ENCODE data around the gene FOXK2. TPM values are rescaled to one million over a fixed set of nuclear protein-coding genes. Genes with fewer than 3 reads are reported as not detected.

Gene FOXK2
- total RNA-seq, 6 donors from 2014 or later, result 50.8 to 92.7 (median 58.9) TPM

GRCh38 chr17:82545071-82545462, 25.5 kb downstream of the FOXK2 start:
- WGBS, 2 donors, result 65 to 68% methylated on average over 8 of the region's 8 CpGs
- DNase-seq (no peak), ATAC-seq (ENCODE audit: low FRiP score in 2 of 2) (no peak)
- peak overlapping the region in 1 of 4 donors; percentile 63 for H3K27ac ChIP-seq
- peaks cover 27 to 67% (median 36%) of the 10 kb centered on the region in 4 donors for H3K4me1 ChIP-seq
- no peak overlapping the region for H3K4me3 ChIP-seq
- no peaks in the 10 kb centered on the region for H3K36me3 ChIP-seq
- no peaks in the 10 kb centered on the region for H3K9me3 ChIP-seq
- H3K27me3 ChIP-seq, result no peaks in the 10 kb centered on the region
- TF ChIP-seq EP300 (IDR thresholded peaks at IDR 0.05), result no peak
- no peak for TF ChIP-seq CTCF (IDR thresholded peaks at IDR 0.05)
- TF ChIP-seq POLR2A (IDR thresholded peaks at IDR 0.05), result no peak
- TF ChIP-seq POLR2AphosphoS5 (IDR thresholded peaks at IDR 0.05), result no peak

- H3K9me3 ChIP-seq, result no peaks in the 10 kb centered on the region
- ATAC-seq (ENCODE audit: low FRiP score in 2 of 2) (no peak), DNase-seq (no peak)
- H3K4me1 ChIP-seq, result peaks cover 38 to 72% (median 45%) of the 10 kb centered on the region in 4 donors
- TF ChIP-seq EP300 (IDR thresholded peaks at IDR 0.05) (no peak), CTCF (IDR thresholded peaks at IDR 0.05) (no peak), POLR2A (IDR thresholded peaks at IDR 0.05) (no peak), POLR2AphosphoS5 (IDR thresholded peaks at IDR 0.05) (no peak)
- peak overlapping the region in 2 of 4 donors; percentile 51 to 69 for H3K27ac ChIP-seq
- no peak overlapping the region for H3K4me3 ChIP-seq
- H3K36me3 ChIP-seq, result no peaks in the 10 kb centered on the region
- no peaks in the 10 kb centered on the region for H3K27me3 ChIP-seq
- whole genome bisulfite sequencing, 2 donors, result 96 to 97% methylated on average over 3 to 4 of the region's 4 CpGs
Measured at GRCh38 chr17:82547981-82548380, 28.4 kb downstream of the FOXK2 start.

GRCh38 chr17:82548681-82549303, 29.3 kb downstream of the FOXK2 start:
- peak in 1 of 2 donors; percentile 78 for DNase-seq
- TF ChIP-seq CTCF (IDR thresholded peaks at IDR 0.05) (no peak), EP300 (IDR thresholded peaks at IDR 0.05) (no peak), POLR2AphosphoS5 (IDR thresholded peaks at IDR 0.05) (peak in 1 of 2 donors; percentile 15), POLR2A (IDR thresholded peaks at IDR 0.05) (no peak)
- whole genome bisulfite sequencing, 2 donors, result 16 to 21% methylated on average over 15 of the region's 15 CpGs
- ATAC-seq (ENCODE audit: low FRiP score in 2 of 2), result peak; percentile 62 to 68
- no peaks in the 10 kb centered on the region for H3K9me3 ChIP-seq
- no peak overlapping the region for H3K4me3 ChIP-seq
- H3K27me3 ChIP-seq, result no peaks in the 10 kb centered on the region
- H3K36me3 ChIP-seq, result no peaks in the 10 kb centered on the region
- H3K27ac ChIP-seq, result peak overlapping the region; percentile 32 to 69 (median 54)
- peaks cover 34 to 68% (median 48%) of the 10 kb centered on the region in 4 donors for H3K4me1 ChIP-seq

- Histone ChIP-seq H3K4me1 (peaks cover 36 to 68% (median 50%) of the 10 kb centered on the region in 4 donors), H3K9me3 (no peaks in the 10 kb centered on the region), H3K27ac (peak overlapping the region in 2 of 4 donors; percentile 4 to 45), H3K36me3 (no peaks in the 10 kb centered on the region), H3K27me3 (no peaks in the 10 kb centered on the region), H3K4me3 (no peak overlapping the region)
- WGBS, 2 donors, result 38 to 44% methylated on average over 13 of the region's 13 CpGs
- peak; percentile 86 to 93 for ATAC-seq (ENCODE audit: low FRiP score in 2 of 2)
- peak; percentile 70 to 85 (median 78) for TF ChIP-seq CTCF (IDR thresholded peaks at IDR 0.05)
- TF ChIP-seq EP300 (IDR thresholded peaks at IDR 0.05), result no peak
- peak; percentile 78 to 89 for DNase-seq
Measured at GRCh38 chr17:82551779-82552457, 32.4 kb downstream of the FOXK2 start.

Measured in upper lobe of left lung (tissue), 6 donors.